Activated CD4-positive, alpha-beta memory T cell treated with anti-CD3 and anti-CD28 coated beads for 36 hours (primary cell): Measurements from ENCODE around the gene CGGBP1. TPM values are rescaled to one million over a fixed set of nuclear protein-coding genes. Genes with fewer than 3 reads are reported as not detected.
A peak's percentile ranks its signal among the peaks of the same experiment; 100 is the strongest.

Experiments used
- CTCF ChIA-PET: fragments of 350-600 bp; sonication (Branson Sonifier 250); formaldehyde crosslinking; loops from one replicate; lab custom pipeline; 2021; ENCODE audit warnings: antibody characterized with exemption, inconsistent platforms; lab: Charles Lee
- POLR2A ChIA-PET: fragments of 350-600 bp; sonication (Branson Sonifier 250); formaldehyde crosslinking; loops from one replicate; lab custom pipeline; 2021; ENCODE audit warnings: antibody characterized with exemption; lab: Charles Lee
- DNase-seq: peaks from one replicate; pipeline ENCODE4 v3.0.0-alpha.2; 2020
- H3K27ac Mint-ChIP-seq: one replicate; pipeline ENCODE4 v1.8.0; 2021; ENCODE audit warnings: mixed read lengths
- H3K27me3 Mint-ChIP-seq: one replicate; pipeline ENCODE4 v1.8.0; 2021; ENCODE audit warnings: mixed read lengths
- H3K36me3 Mint-ChIP-seq: one replicate; pipeline ENCODE4 v1.8.0; 2021; ENCODE audit warnings: mixed read lengths
- H3K4me1 Mint-ChIP-seq: one replicate; pipeline ENCODE4 v1.8.0; 2021; ENCODE audit warnings: low read depth, mixed read lengths
- H3K4me3 Mint-ChIP-seq: one replicate; pipeline ENCODE4 v1.8.0; 2021; ENCODE audit warnings: mild to moderate bottlenecking, mixed read lengths
- H3K9me3 Mint-ChIP-seq: one replicate; pipeline ENCODE4 v1.8.0; 2021; ENCODE audit warnings: mixed read lengths
- intact Hi-C: fragments of 100-400 bp; cut with micrococcal nuclease; formaldehyde crosslinking; loops from one replicate; pipeline ENCODE4 v1.15.1; 2023
- total RNA-seq, 2 experiments: library from RNA; stranded (reverse); gene quantifications; one replicate each; pipeline ENCODE4 v1.2.3, GENCODE V29; 2021

Gene CGGBP1
- 10 to 100 TPM; 87.7 to 88.9 TPM for total RNA-seq

- peaks cover 32% of the 10 kb centered on the region for H3K36me3 Mint-ChIP-seq
Observed at GRCh38 chr3:88058581-88059379, at the start of gene CGGBP1, which contains the start of gene ZNF654. TSS of gene CGGBP1 (minus strand) at chr3:88059005. CDS start at chr3:88055976, 3,029 bp downstream. TSS of gene ZNF654 (plus strand) at chr3:88059255. CDS start at chr3:88059320, 65 bp downstream.

GRCh38 chr3:88105325-88105724 is 46.5 kb upstream of the CGGBP1 start:
- Mint-ChIP-seq H3K4me1 (peaks cover 23% of the 10 kb centered on the region), H3K9me3 (peaks cover 4% of the 10 kb centered on the region), H3K36me3 (peaks cover 21% of the 10 kb centered on the region), H3K4me3 (no peak overlapping the region), H3K27ac (no peak overlapping the region), H3K27me3 (no peaks in the 10 kb centered on the region)
- ChIA-PET POLR2A (no interaction called here), CTCF (no interaction called here)
- no peak for DNase-seq
- intact Hi-C loops: no loop called here

More at GRCh38 chr3:88058581-88059379, at the start of gene CGGBP1, which contains the start of gene ZNF654:
- Mint-ChIP-seq H3K4me1 (peaks cover 50% of the 10 kb centered on the region), H3K4me3 (peak within 1 kb of the TSS; percentile 96), H3K27ac (peak within 1 kb of the TSS; percentile 98), H3K9me3 (no peaks in the 10 kb centered on the region), H3K27me3 (no peaks in the 10 kb centered on the region)
- ChIA-PET POLR2A (interaction anchor here (0.6 to 2.6 kb wide), 9 partner anchors 21 to 91 kb away, joined by 3 to 35 read pairs (median 3); partner anchors contain the start of gene C3orf38), CTCF (interaction anchor here (0.6 to 1.2 kb wide), 7 partner anchors 32 to 799 kb away, joined by 3 to 6 read pairs (median 4); no protein-coding TSS in a partner anchor)
- intact Hi-C loops: loop anchor here (1.0 to 2.0 kb wide), 5 partner anchors 27 to 832 kb away; partner anchors contain the start of genes C3orf38 and CHMP2B
- DNase-seq: peak; percentile 99

GRCh38 chr3:88101142-88101541 is 42.3 kb upstream of the CGGBP1 start:
- no peaks in the 10 kb centered on the region for H3K27me3 Mint-ChIP-seq
- H3K9me3 Mint-ChIP-seq: peaks cover 14% of the 10 kb centered on the region
- intact Hi-C loops: no loop called here
- peaks cover 43% of the 10 kb centered on the region for H3K36me3 Mint-ChIP-seq
- no peak overlapping the region for H3K27ac Mint-ChIP-seq
- no peak for DNase-seq
- H3K4me3 Mint-ChIP-seq: no peak overlapping the region
- peaks cover 10% of the 10 kb centered on the region for H3K4me1 Mint-ChIP-seq
- ChIA-PET CTCF (interaction anchor here (2.2 kb wide), 1 partner anchor 13 kb away, joined by 9 read pairs; no protein-coding TSS in a partner anchor), POLR2A (no interaction called here)

- H3K4me1 Mint-ChIP-seq: peaks cover 2% of the 10 kb centered on the region
- CTCF ChIA-PET: interaction anchor here (2.1 kb wide), 1 partner anchor 20 kb away, joined by 9 read pairs; no protein-coding TSS in a partner anchor
Observed at GRCh38 chr3:88093266-88093665, 34.5 kb upstream of the CGGBP1 start.

GRCh38 chr3:88092270-88092669 is 33.5 kb upstream of the CGGBP1 start:
- DNase-seq: no peak
- H3K4me3 Mint-ChIP-seq: no peak overlapping the region
- intact Hi-C loops: no loop called here
- POLR2A ChIA-PET: no interaction called here
- H3K27ac Mint-ChIP-seq: no peak overlapping the region
- CTCF ChIA-PET: interaction anchor here (0.6 to 1.1 kb wide), 2 partner anchors 11 to 21 kb away, joined by 3 read pairs; no protein-coding TSS in a partner anchor
- peaks cover 7% of the 10 kb centered on the region for H3K9me3 Mint-ChIP-seq
- peaks cover 49% of the 10 kb centered on the region for H3K36me3 Mint-ChIP-seq
- peaks cover 2% of the 10 kb centered on the region for H3K4me1 Mint-ChIP-seq
- no peaks in the 10 kb centered on the region for H3K27me3 Mint-ChIP-seq

More at GRCh38 chr3:88093266-88093665, 34.5 kb upstream of the CGGBP1 start:
- Mint-ChIP-seq H3K36me3 (peaks cover 56% of the 10 kb centered on the region), H3K9me3 (peaks cover 16% of the 10 kb centered on the region), H3K27me3 (no peaks in the 10 kb centered on the region), H3K27ac (no peak overlapping the region), H3K4me3 (no peak overlapping the region)
- POLR2A ChIA-PET: no interaction called here
- intact Hi-C loops: no loop called here
- DNase-seq: no peak

- DNase-seq: no peak
- intact Hi-C loops: no loop called here
- no peaks in the 10 kb centered on the region for H3K27me3 Mint-ChIP-seq
- ChIA-PET CTCF (interaction anchor here (0.9 to 2.5 kb wide), 3 partner anchors 23 to 58 kb away, joined by 4 to 13 read pairs (median 4); partner anchors contain the start of genes CGGBP1 and ZNF654), POLR2A (no interaction called here)
- no peak overlapping the region for H3K27ac Mint-ChIP-seq
- H3K9me3 Mint-ChIP-seq: peaks cover 7% of the 10 kb centered on the region
- H3K36me3 Mint-ChIP-seq: peaks cover 37% of the 10 kb centered on the region
- H3K4me1 Mint-ChIP-seq: peaks cover 2% of the 10 kb centered on the region
- no peak overlapping the region for H3K4me3 Mint-ChIP-seq
Observed at GRCh38 chr3:88090681-88091080, 31.9 kb upstream of the CGGBP1 start.

- Mint-ChIP-seq H3K4me3 (no peak overlapping the region), H3K36me3 (peaks cover 11% of the 10 kb centered on the region), H3K4me1 (peaks cover 28% of the 10 kb centered on the region), H3K9me3 (no peaks in the 10 kb centered on the region), H3K27ac (no peak overlapping the region), H3K27me3 (no peaks in the 10 kb centered on the region)
- intact Hi-C loops: no loop called here
- CTCF ChIA-PET: interaction anchor here (0.8 kb wide), 1 partner anchor 29 kb away, joined by 4 read pairs; no protein-coding TSS in a partner anchor
- POLR2A ChIA-PET: no interaction called here
- no peak for DNase-seq
Observed at GRCh38 chr3:88084097-88084501, 25.3 kb upstream of the CGGBP1 start.

GRCh38 chr3:88082854-88083253 is 24.0 kb upstream of the CGGBP1 start:
- Mint-ChIP-seq H3K36me3 (peaks cover 8% of the 10 kb centered on the region), H3K4me1 (peaks cover 38% of the 10 kb centered on the region), H3K4me3 (no peak overlapping the region), H3K27me3 (no peaks in the 10 kb centered on the region), H3K9me3 (no peaks in the 10 kb centered on the region), H3K27ac (no peak overlapping the region)
- CTCF ChIA-PET: no interaction called here
- intact Hi-C loops: no loop called here
- POLR2A ChIA-PET: no interaction called here
- no peak for DNase-seq

- ChIA-PET CTCF (interaction anchor here (1.2 kb wide), 1 partner anchor 35 kb away, joined by 4 read pairs; no protein-coding TSS in a partner anchor), POLR2A (no interaction called here)
- intact Hi-C loops: no loop called here
- Mint-ChIP-seq H3K4me1 (peaks cover 52% of the 10 kb centered on the region), H3K36me3 (peaks cover 4% of the 10 kb centered on the region), H3K27me3 (no peaks in the 10 kb centered on the region), H3K27ac (no peak overlapping the region), H3K4me3 (no peak overlapping the region), H3K9me3 (no peaks in the 10 kb centered on the region)
- no peak for DNase-seq
Observed at GRCh38 chr3:88078932-88079331, 20.1 kb upstream of the CGGBP1 start.

- POLR2A ChIA-PET: interaction anchor here (0.6 kb wide), 1 partner anchor 72 kb away, joined by 3 read pairs; no protein-coding TSS in a partner anchor
- peaks cover 10% of the 10 kb centered on the region for H3K36me3 Mint-ChIP-seq
- peaks cover 54% of the 10 kb centered on the region for H3K4me1 Mint-ChIP-seq
- DNase-seq: no peak
- H3K27ac Mint-ChIP-seq: no peak overlapping the region
- peaks cover 6% of the 10 kb centered on the region for H3K9me3 Mint-ChIP-seq
- intact Hi-C loops: no loop called here
- no peaks in the 10 kb centered on the region for H3K27me3 Mint-ChIP-seq
- CTCF ChIA-PET: no interaction called here
- no peak overlapping the region for H3K4me3 Mint-ChIP-seq
Observed at GRCh38 chr3:88076712-88077111, 17.9 kb upstream of the CGGBP1 start.

- no peak for DNase-seq
- CTCF ChIA-PET: no interaction called here
- peaks cover 48% of the 10 kb centered on the region for H3K4me1 Mint-ChIP-seq
Observed at GRCh38 chr3:88075497-88075896, 16.7 kb upstream of the CGGBP1 start.

GRCh38 chr3:88075072-88075471 is 16.3 kb upstream of the CGGBP1 start:
- H3K27ac Mint-ChIP-seq: no peak overlapping the region
- H3K4me3 Mint-ChIP-seq: no peak overlapping the region
- POLR2A ChIA-PET: interaction anchor here (1.1 kb wide), 1 partner anchor 75 kb away, joined by 3 read pairs; no protein-coding TSS in a partner anchor
- no peak for DNase-seq
- H3K27me3 Mint-ChIP-seq: no peaks in the 10 kb centered on the region
- intact Hi-C loops: no loop called here
- peaks cover 13% of the 10 kb centered on the region for H3K9me3 Mint-ChIP-seq
- H3K36me3 Mint-ChIP-seq: peaks cover 14% of the 10 kb centered on the region
- peaks cover 46% of the 10 kb centered on the region for H3K4me1 Mint-ChIP-seq
- CTCF ChIA-PET: no interaction called here

More at GRCh38 chr3:88075497-88075896, 16.7 kb upstream of the CGGBP1 start:
- intact Hi-C loops: no loop called here
- no peak overlapping the region for H3K27ac Mint-ChIP-seq
- H3K36me3 Mint-ChIP-seq: peaks cover 13% of the 10 kb centered on the region
- no peak overlapping the region for H3K4me3 Mint-ChIP-seq
- POLR2A ChIA-PET: interaction anchor here (0.7 kb wide), 1 partner anchor 15 kb away, joined by 3 read pairs; no protein-coding TSS in a partner anchor
- no peaks in the 10 kb centered on the region for H3K27me3 Mint-ChIP-seq
- H3K9me3 Mint-ChIP-seq: peaks cover 13% of the 10 kb centered on the region
